ENCODE measurements around the gene ARHGAP10.

The ARHGAP10 gene

DNA sequence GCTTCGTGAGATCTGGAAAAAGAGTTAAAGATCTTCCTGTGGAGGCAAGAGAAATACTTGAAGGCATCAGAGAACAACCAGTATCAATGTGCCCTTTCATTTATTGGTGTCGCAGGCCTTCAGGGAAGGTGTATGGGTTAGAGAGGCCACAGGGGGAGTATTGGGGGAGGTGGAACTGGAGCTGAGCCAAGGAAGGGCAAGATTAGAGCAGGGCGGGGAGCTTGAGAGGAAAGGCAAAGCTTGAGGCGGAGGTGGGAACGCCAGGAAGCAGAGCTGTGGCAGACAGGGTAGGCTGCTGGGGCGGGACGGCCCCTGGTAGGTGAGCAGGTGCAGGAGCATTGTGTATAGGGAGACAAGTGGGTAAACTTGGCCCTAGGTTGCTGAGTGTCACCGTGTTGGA lies 329.9 kb downstream of the ARHGAP10 start:
- TF ChIP-seq POLR2A (IDR thresholded peaks at IDR 0.05; ENCODE audit: low read length) (no peak), GATA1 (IDR thresholded peaks at IDR 0.05; ENCODE audit: low read depth, low read length) (no peak)
- DNase-seq: no peak

DNA sequence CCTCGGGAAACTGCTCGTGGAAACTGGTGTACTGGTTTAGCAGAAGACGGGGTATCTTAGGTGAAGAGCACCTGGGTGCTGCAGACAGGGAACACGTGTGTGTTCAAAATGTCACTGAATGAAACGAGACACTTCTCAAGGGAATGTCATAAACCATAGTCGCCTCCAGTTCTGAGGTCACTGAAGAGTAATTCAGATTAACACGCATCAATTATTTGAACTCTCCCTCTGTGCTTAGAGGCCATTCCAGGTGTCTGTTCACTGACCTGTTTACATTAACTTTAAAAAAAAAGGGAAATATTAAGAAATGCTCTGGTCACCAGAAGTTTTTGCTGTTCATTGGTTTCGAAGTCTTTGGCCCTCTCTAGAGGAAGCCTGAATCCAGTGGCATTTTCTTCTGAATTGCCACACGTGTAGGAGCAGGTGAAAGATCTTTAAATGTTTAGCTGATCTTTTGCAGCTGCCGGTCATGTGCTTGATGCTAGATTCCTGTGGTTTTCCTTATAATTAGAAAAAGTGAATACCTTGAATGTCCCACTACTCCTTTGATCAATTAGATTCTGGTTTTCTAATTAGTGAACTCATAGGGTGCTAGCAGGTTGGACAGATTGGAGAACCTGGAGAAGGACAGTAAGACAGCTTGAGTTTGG lies 330.5 kb downstream of the ARHGAP10 start:
- TF ChIP-seq POLR2A (IDR thresholded peaks at IDR 0.05; ENCODE audit: low read length) (no peak), GATA1 (IDR thresholded peaks at IDR 0.05; ENCODE audit: low read depth, low read length) (no peak)
- DNase-seq: no peak

GRCh38 chr4:148064451-148064850 lies 332.6 kb downstream of the ARHGAP10 start:
- DNase-seq: no peak
- no peak for TF ChIP-seq POLR2A (IDR thresholded peaks at IDR 0.05; ENCODE audit: low read length)
- no peak for TF ChIP-seq GATA1 (IDR thresholded peaks at IDR 0.05; ENCODE audit: low read depth, low read length)

DNA sequence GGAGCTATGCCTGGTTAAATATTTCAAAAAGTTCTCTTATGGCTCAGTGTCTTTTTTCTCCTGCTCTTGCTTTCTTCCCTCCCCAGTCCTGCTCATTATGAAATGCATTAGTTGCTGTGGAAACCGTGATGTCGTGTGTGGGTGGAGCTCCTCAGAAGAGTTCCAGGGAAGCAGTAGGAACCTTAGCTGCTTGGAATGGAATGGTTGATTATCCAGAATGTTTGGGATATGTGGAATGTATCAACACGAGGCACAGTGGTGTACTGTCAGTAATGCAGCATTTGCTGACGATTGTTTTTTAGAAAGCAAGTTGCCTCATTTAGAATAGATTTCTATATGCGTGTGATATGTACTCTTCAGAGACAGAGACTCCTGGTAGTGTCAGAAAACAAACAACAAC lies 333.2 kb downstream of the ARHGAP10 start:
- TF ChIP-seq POLR2A (IDR thresholded peaks at IDR 0.05; ENCODE audit: low read length) (no peak), GATA1 (IDR thresholded peaks at IDR 0.05; ENCODE audit: low read depth, low read length) (no peak)

DNA sequence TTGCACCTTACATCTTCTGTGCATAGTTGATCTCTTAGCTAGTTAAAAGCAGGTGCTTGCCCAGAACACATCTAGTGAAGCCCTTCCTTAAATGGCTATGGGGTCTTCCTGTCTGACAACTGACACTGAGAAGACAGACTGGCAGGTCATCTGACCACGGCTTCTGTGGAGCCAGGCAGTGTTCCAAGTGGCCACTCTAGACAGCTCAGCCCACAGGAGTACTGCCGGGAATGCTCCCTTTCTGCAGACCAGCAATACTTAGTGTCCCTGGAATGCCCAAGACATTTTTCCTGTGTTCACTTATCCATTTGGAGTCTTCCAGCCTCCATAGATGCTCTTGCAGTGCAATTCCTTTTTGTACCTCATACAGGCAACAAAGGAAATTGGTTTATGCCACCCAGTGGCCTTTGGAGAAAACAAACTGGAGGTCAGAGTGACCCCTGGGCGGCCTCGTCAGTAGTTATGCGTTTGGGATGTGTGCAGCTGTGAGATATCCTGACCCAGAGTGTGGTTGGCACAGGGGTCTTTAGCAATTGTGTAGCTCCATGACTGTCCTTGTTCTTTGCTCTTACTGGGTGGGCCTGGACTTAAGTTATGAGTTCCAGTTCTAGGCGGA lies 335.5 kb downstream of the ARHGAP10 start:
- TF ChIP-seq POLR2A (IDR thresholded peaks at IDR 0.05; ENCODE audit: low read length): no peak
- no peak for TF ChIP-seq GATA1 (IDR thresholded peaks at IDR 0.05; ENCODE audit: low read depth, low read length)
- no peak for DNase-seq

More for the DNA sequence above, 333.2 kb downstream of the ARHGAP10 start:
- no peak for DNase-seq

- DNase-seq: no peak
Observed at GRCh38 chr4:148068065-148068911, 336.4 kb downstream of the ARHGAP10 start.

DNA sequence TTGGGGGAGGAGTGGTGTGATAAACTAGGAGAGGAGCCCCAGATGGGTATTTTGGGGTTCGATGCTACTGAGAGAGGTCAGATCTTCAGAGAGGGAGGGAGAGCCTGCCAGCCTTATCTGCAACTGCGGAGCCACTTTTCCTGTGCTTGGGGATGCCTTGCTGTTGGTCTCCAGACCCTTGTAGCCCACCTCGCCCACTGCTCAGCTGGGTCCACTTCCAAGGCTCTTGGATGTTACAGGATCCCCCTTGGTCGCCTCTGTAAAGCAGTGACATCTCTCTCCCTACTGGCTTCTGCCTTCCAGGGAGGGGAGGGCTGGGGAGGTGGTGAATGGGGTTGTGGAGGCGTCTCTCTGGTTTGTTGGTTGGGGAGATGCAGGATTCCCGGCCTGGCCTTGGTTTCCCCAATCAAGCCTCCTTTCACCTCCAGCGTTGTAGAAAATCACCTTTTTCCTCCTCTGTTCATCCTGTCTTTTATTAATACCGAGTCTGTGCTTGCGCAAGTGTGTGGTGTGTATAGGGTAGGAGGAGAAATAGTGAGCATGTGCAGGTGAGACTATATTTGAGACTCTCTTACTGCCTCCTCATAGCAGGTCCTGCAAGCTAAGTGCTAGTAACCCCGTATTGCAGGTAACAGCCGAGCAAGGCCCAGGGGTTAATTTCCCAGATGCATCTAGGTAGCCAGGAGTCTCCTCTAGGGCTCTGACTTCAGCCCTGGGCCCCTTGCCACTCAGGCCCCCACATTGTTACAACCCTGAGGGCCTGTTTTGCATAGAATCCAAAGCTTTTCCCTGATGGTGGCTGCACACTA lies 337.4 kb downstream of the ARHGAP10 start:
- no peak for DNase-seq
- TF ChIP-seq GATA1 (IDR thresholded peaks at IDR 0.05; ENCODE audit: low read depth, low read length) (no peak), POLR2A (IDR thresholded peaks at IDR 0.05; ENCODE audit: low read length) (no peak)

More at GRCh38 chr4:148068065-148068911, 336.4 kb downstream of the ARHGAP10 start:
- TF ChIP-seq POLR2A (IDR thresholded peaks at IDR 0.05; ENCODE audit: low read length) (no peak), GATA1 (IDR thresholded peaks at IDR 0.05; ENCODE audit: low read depth, low read length) (no peak)

GRCh38 chr4:148069895-148070178 lies 337.9 kb downstream of the ARHGAP10 start:
- no peak for DNase-seq
- TF ChIP-seq POLR2A (IDR thresholded peaks at IDR 0.05; ENCODE audit: low read length) (no peak), GATA1 (IDR thresholded peaks at IDR 0.05; ENCODE audit: low read depth, low read length) (no peak)

GRCh38 chr4:148071009-148071408 lies 339.1 kb downstream of the ARHGAP10 start:
- DNase-seq: no peak
- TF ChIP-seq GATA1 (IDR thresholded peaks at IDR 0.05; ENCODE audit: low read depth, low read length) (no peak), POLR2A (IDR thresholded peaks at IDR 0.05; ENCODE audit: low read length) (no peak)

DNA sequence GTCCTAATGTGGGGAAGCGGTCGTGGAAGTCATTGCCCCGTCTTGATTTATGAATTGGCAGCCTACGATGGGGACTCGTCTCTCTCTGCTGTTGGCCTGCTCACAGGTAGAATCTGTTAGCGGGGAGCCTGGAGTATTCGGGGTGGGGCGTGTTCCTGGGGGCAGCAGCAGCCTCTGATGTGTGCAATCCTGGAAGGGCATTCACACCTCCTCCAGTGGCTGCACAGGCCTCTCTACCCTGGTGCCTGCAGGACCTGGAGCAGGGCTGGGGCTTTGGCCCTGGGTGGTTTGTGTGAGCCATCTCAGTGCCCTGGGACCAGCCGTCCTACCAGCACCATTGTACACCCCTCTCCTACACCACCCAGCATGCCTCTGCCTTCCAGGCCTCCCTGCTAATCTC lies 340.9 kb downstream of the ARHGAP10 start:
- no peak for DNase-seq
- TF ChIP-seq POLR2A (IDR thresholded peaks at IDR 0.05; ENCODE audit: low read length) (no peak), GATA1 (IDR thresholded peaks at IDR 0.05; ENCODE audit: low read depth, low read length) (no peak)

DNA sequence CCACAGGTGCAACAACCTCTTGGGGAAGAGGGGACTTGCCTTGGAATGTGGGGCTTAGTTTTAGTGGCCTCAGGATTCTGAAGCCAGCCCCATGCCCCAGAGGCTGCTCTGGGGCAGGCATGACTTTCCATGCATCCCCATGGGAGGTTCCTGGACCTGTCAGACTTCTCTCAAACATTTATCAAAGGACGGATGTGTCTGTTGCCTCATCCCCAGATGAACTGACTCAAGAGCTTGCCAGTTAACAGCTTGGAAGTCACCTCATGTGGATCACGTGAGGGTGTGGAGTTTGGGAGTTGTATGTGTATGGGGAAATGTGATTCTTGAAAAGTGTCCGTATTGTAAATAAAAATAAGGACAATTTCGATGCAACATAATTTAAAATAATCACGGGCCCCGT lies 341.5 kb downstream of the ARHGAP10 start:
- no peak for DNase-seq
- TF ChIP-seq GATA1 (IDR thresholded peaks at IDR 0.05; ENCODE audit: low read depth, low read length) (no peak), POLR2A (IDR thresholded peaks at IDR 0.05; ENCODE audit: low read length) (no peak)

DNA sequence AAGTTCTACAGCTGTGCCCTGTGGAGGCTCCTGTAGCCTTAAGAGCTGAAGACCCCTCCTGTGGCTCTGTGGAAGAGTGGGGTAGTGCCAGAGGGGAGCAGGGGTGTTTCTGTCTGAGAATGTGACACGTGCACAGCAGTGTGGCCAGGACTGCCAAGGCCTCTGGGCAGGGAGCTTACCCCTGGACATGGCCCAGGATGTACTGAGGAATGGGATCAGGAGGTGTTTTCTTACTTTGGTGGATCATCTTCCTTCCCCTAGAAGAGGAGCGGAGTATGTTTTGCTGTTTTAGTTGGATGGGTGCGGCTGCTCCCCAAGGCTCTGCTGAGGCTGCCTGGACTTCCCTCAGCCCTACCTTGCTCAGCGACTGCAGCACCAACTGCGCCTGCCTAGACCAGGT lies 342.6 kb downstream of the ARHGAP10 start:
- TF ChIP-seq POLR2A (IDR thresholded peaks at IDR 0.05; ENCODE audit: low read length): no peak
- TF ChIP-seq GATA1 (IDR thresholded peaks at IDR 0.05; ENCODE audit: low read depth, low read length): no peak
- DNase-seq: no peak

DNA sequence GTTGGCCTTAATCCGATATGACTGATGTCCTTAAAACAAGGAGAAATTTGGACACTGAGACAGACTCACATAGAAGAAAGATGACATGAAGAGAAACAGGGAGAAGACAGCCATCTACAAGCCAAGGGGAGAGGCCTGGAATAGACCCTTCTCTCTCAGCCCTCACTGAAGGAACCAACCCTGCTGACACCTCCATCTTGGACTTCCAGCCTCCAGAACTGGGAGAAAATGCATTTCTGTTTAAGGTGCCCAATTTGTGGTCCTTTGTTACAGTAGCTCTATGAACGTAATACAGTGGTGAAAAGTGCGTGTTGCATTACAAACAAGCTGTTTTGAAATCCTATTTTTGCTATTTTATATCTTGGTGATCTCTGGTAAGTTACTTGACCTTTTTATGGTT lies 343.6 kb downstream of the ARHGAP10 start:
- DNase-seq: no peak
- TF ChIP-seq GATA1 (IDR thresholded peaks at IDR 0.05; ENCODE audit: low read depth, low read length) (no peak), POLR2A (IDR thresholded peaks at IDR 0.05; ENCODE audit: low read length) (no peak)

DNA sequence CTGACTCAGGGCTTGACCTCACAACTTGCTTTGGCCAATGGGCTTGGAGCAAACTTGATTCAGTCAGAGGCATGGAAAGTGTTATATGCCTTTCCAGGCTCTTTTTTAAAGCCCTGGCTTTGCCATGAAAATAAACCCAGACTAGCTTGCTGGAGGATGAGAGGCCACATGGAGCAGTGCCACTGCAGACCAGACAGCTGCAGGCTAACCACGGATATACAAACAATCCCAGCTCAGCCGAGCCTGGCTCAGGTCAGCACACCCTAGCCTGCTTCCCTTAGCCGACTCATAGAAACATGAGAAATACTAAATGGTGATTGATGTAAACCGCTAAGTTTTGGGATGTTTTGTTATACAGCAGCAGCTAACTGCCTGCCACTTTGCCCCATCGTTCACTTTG lies 345.1 kb downstream of the ARHGAP10 start:
- no peak for TF ChIP-seq GATA1 (IDR thresholded peaks at IDR 0.05; ENCODE audit: low read depth, low read length)
- TF ChIP-seq POLR2A (IDR thresholded peaks at IDR 0.05; ENCODE audit: low read length): no peak
- no peak for DNase-seq

Measured in erythroblast (primary cell).